CD4-positive, CD25-positive, alpha-beta regulatory T cell (primary cell): Measurements from ENCODE around the gene MAP2K7. TPM values are rescaled to one million over a fixed set of nuclear protein-coding genes. Genes with fewer than 3 reads are reported as not detected.

Experiments
- ATAC-seq, 2 donors: fragments of 150-1000 bp; cut with Tn5 transposase; one replicate each; pipeline ENCODE4 v1.10.0; 2021; ENCODE audit warnings: low read depth in 2 of 2, moderate number of reproducible peaks in 2 of 2, moderate library complexity in 1 of 2
- DNase-seq, 3 donors: peaks; one replicate each; pipeline versions ENCODE4 v3.0.0 to v3.0.0-alpha.2; 2012 to 2022; ENCODE audit warnings: mixed read lengths in 1 of 3
- H3K27ac ChIP-seq: one replicate; pipeline ENCODE4 v1.7.0; 2013; ENCODE audit warnings: mild to moderate bottlenecking, low read length; ENCODE audit not compliant: insufficient read depth, poor library complexity, severe bottlenecking
- H3K27me3 ChIP-seq: one replicate; pipeline ENCODE4 v1.7.0; 2013; ENCODE audit warnings: low read length; ENCODE audit not compliant: control insufficient read depth, insufficient read depth
- H3K36me3 ChIP-seq: one replicate; pipeline ENCODE4 v1.7.0; 2013; ENCODE audit warnings: mild to moderate bottlenecking, low read length, moderate library complexity; ENCODE audit not compliant: control insufficient read depth, insufficient read depth
- H3K4me1 ChIP-seq: 2 replicates; pipeline ENCODE4 v1.7.0; 2013; ENCODE audit warnings: mild to moderate bottlenecking, low read length; ENCODE audit not compliant: insufficient read depth, control insufficient read depth, poor library complexity, severe bottlenecking
- H3K4me3 ChIP-seq: one replicate; pipeline ENCODE4 v1.7.0; 2013; ENCODE audit warnings: low read depth, mild to moderate bottlenecking, low read length, moderate library complexity
- H3K9me3 ChIP-seq, 2 experiments: 1 replicate in 1 of 2; 2 replicates in 1 of 2; pipeline ENCODE4 v1.7.0; 2013; ENCODE audit warnings: low read length in 2 of 2, mild to moderate bottlenecking in 1 of 2, moderate library complexity in 1 of 2; ENCODE audit not compliant: control insufficient read depth in 2 of 2
- H3K27ac Mint-ChIP-seq, 3 donors: one replicate each; pipeline ENCODE4 v1.8.0; 2020 to 2022; ENCODE audit warnings: mild to moderate bottlenecking in 3 of 3, mixed read lengths in 3 of 3, moderate library complexity in 2 of 3
- H3K27me3 Mint-ChIP-seq: one replicate; pipeline ENCODE4 v1.8.0; 2022; ENCODE audit warnings: mild to moderate bottlenecking, mixed read lengths
- H3K36me3 Mint-ChIP-seq: one replicate; pipeline ENCODE4 v1.8.0; 2020; ENCODE audit warnings: mixed read lengths
- H3K4me1 Mint-ChIP-seq, 4 donors: one replicate each; pipeline ENCODE4 v1.8.0; 2020 to 2022; ENCODE audit warnings: mixed read lengths in 4 of 4, mild to moderate bottlenecking in 1 of 4
- H3K4me3 Mint-ChIP-seq, 4 donors: one replicate each; pipeline ENCODE4 v1.8.0; 2020 to 2022; ENCODE audit warnings: mild to moderate bottlenecking in 4 of 4, mixed read lengths in 4 of 4, moderate library complexity in 3 of 4
- H3K9me3 Mint-ChIP-seq, 7 donors: one replicate each; pipeline ENCODE4 v1.8.0; 2020 to 2022; ENCODE audit warnings: mixed read lengths in 7 of 7, mild to moderate bottlenecking in 3 of 7, moderate library complexity in 2 of 7
- polyA plus RNA-seq, 4 donors: library from polyadenylated mRNA; unstranded; fragments of 300-500 nt; fragmentation: Illumina TruSeq; gene quantifications; one replicate each; pipeline ENCODE4 v1.2.3, GENCODE V29; 2021
- total RNA-seq: library from RNA; stranded (reverse); gene quantifications from one replicate; pipeline ENCODE4 v1.2.3, GENCODE V29; 2022

The MAP2K7 gene
- total and polyA plus RNA-seq, 5 donors from 2014 or later, result 1.7 to 93.4 (median 2.7) TPM

GRCh38 chr19:7918615-7919421, 15.1 kb downstream of the MAP2K7 start:
- H3K4me1 Mint-ChIP-seq, result peaks cover 0 to 56% (median 20%) of the 10 kb centered on the region in 4 donors
- peaks cover 51% of the 10 kb centered on the region for H3K4me1 ChIP-seq
- H3K9me3 ChIP-seq, result no peaks in the 10 kb centered on the region
- peak overlapping the region in 3 of 4 donors; percentile 89 to 96 (median 96) for H3K4me3 Mint-ChIP-seq
- DNase-seq (no peak), ATAC-seq (no peak)
- peaks cover 4% of the 10 kb centered on the region for H3K36me3 Mint-ChIP-seq
- H3K9me3 Mint-ChIP-seq, result peaks cover 0 to 2% (median 0%) of the 10 kb centered on the region in 7 donors
- H3K27me3 Mint-ChIP-seq, result peaks cover 43% of the 10 kb centered on the region
- no peak overlapping the region for H3K27ac ChIP-seq
- H3K4me3 ChIP-seq, result no peak overlapping the region
- H3K27ac Mint-ChIP-seq, result no peak overlapping the region
- H3K36me3 ChIP-seq, result no peaks in the 10 kb centered on the region
- H3K27me3 ChIP-seq, result peaks cover 11% of the 10 kb centered on the region

GRCh38 chr19:7919610-7920518, 16.2 kb downstream of the MAP2K7 start, which contains the start of gene SNAPC2:
TSS of gene SNAPC2 (plus strand) at chr19:7920338. CDS start at chr19:7920367, 29 bp downstream.
- H3K4me3 Mint-ChIP-seq, result peak within 1 kb of the TSS; percentile 89 to 96 (median 94)
- no peaks in the 10 kb centered on the region for H3K36me3 ChIP-seq
- peak within 1 kb of the TSS; percentile 78 for H3K27ac ChIP-seq
- peak within 1 kb of the TSS; percentile 79 for H3K4me3 ChIP-seq
- peaks cover 11% of the 10 kb centered on the region for H3K27me3 ChIP-seq
- H3K27me3 Mint-ChIP-seq, result peaks cover 37% of the 10 kb centered on the region
- H3K36me3 Mint-ChIP-seq, result peaks cover 4% of the 10 kb centered on the region
- peak; percentile 90 to 98 (median 97) for DNase-seq
- H3K4me1 Mint-ChIP-seq, result peaks cover 0 to 57% (median 20%) of the 10 kb centered on the region in 4 donors
- peak; percentile 63 to 65 for ATAC-seq
- no peaks in the 10 kb centered on the region for H3K9me3 ChIP-seq
- H3K4me1 ChIP-seq, result peaks cover 53% of the 10 kb centered on the region
- peaks cover 0 to 2% (median 0%) of the 10 kb centered on the region in 7 donors for H3K9me3 Mint-ChIP-seq
- H3K27ac Mint-ChIP-seq, result peak within 1 kb of the TSS; percentile 91 to 94 (median 93)

DNA sequence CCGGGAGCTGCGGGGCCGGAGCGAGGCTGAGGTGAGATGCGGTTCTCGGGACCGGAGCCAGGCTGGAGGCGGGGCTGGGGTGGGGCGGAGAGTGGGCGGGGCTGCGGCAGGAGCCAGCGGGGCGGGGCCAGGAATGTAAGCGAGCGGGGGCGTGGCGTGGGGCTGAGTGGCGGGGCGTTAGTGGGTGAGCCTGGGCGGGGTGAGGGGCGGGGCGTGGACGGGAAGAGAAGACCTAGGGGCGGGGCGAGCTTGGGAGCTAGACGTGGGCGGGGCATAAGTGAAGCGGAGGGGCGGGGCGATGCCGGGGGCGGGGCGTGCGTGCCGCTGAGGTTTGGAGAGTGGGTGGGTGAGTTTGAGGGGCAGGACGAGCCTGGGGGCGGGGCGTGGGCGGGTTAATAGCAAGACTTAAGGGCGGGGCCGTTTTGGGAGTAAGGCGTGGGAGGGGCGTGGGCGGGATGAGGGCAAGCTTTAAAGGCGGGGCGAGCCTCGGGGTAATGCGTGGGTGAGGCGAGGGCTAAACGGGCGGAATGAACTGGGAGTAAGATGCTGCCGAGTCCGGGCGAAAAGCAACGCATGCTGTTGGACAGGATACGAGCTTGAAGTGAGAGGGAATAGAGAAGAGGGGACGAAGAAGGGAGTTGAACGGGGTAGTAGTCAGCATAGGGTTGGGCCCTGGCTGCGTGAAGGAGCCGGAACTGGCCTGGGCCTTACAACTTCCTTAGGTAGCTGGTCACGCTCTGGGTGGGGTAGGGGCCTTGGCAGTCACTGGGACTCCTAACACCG, 17.0 kb downstream of the MAP2K7 start:
- Histone ChIP-seq H3K4me3 (peak overlapping the region; percentile 78), H3K27ac (peak overlapping the region; percentile 78), H3K4me1 (peaks cover 59% of the 10 kb centered on the region), H3K27me3 (peaks cover 7% of the 10 kb centered on the region), H3K9me3 (no peaks in the 10 kb centered on the region), H3K36me3 (no peaks in the 10 kb centered on the region)
- ATAC-seq, result peak; percentile 66 to 72
- Mint-ChIP-seq H3K4me3 (peak overlapping the region; percentile 89 to 96 (median 94)), H3K27me3 (peaks cover 29% of the 10 kb centered on the region), H3K4me1 (peaks cover 0 to 54% (median 19%) of the 10 kb centered on the region in 4 donors), H3K27ac (peak overlapping the region; percentile 91 to 94 (median 93)), H3K36me3 (peaks cover 4% of the 10 kb centered on the region), H3K9me3 (peaks cover 0 to 2% (median 0%) of the 10 kb centered on the region in 7 donors)
- peak; percentile 96 to 99 (median 97) for DNase-seq

- peaks cover 56% of the 10 kb centered on the region for H3K4me1 ChIP-seq
- no peak for ATAC-seq
- peaks cover 0 to 53% (median 19%) of the 10 kb centered on the region in 4 donors for H3K4me1 Mint-ChIP-seq
Measured at GRCh38 chr19:7921302-7921966, 17.8 kb downstream of the MAP2K7 start.

GRCh38 chr19:7921967-7922835, 18.5 kb downstream of the MAP2K7 start:
- no peak for ATAC-seq
- no peak for DNase-seq
- H3K36me3 ChIP-seq, result no peaks in the 10 kb centered on the region
- no peaks in the 10 kb centered on the region for H3K9me3 ChIP-seq
- H3K27ac ChIP-seq, result no peak overlapping the region
- Mint-ChIP-seq H3K36me3 (peaks cover 4% of the 10 kb centered on the region), H3K27ac (peak overlapping the region in 2 of 3 donors; percentile 52 to 59), H3K4me1 (peaks cover 0 to 51% (median 17%) of the 10 kb centered on the region in 4 donors), H3K27me3 (peaks cover 20% of the 10 kb centered on the region), H3K9me3 (peaks cover 0 to 2% (median 0%) of the 10 kb centered on the region in 7 donors), H3K4me3 (peak overlapping the region in 2 of 4 donors; percentile 60 to 76)
- no peak overlapping the region for H3K4me3 ChIP-seq
- peaks cover 5% of the 10 kb centered on the region for H3K27me3 ChIP-seq
- peaks cover 49% of the 10 kb centered on the region for H3K4me1 ChIP-seq

More at GRCh38 chr19:7921302-7921966, 17.8 kb downstream of the MAP2K7 start:
- H3K27me3 ChIP-seq, result peaks cover 5% of the 10 kb centered on the region
- no peaks in the 10 kb centered on the region for H3K36me3 ChIP-seq
- peaks cover 0 to 2% (median 0%) of the 10 kb centered on the region in 7 donors for H3K9me3 Mint-ChIP-seq
- no peaks in the 10 kb centered on the region for H3K9me3 ChIP-seq
- H3K36me3 Mint-ChIP-seq, result peaks cover 4% of the 10 kb centered on the region
- peak overlapping the region; percentile 91 to 94 (median 93) for H3K27ac Mint-ChIP-seq
- no peak for DNase-seq
- peak overlapping the region; percentile 78 for H3K27ac ChIP-seq
- H3K27me3 Mint-ChIP-seq, result peaks cover 25% of the 10 kb centered on the region
- H3K4me3 Mint-ChIP-seq, result peak overlapping the region; percentile 89 to 96 (median 94)
- H3K4me3 ChIP-seq, result peak overlapping the region; percentile 78

- H3K4me1 ChIP-seq, result peaks cover 42% of the 10 kb centered on the region
- no peak for ATAC-seq
Measured at GRCh38 chr19:7922836-7923195, 19.1 kb downstream of the MAP2K7 start.

More at GRCh38 chr19:7922836-7923195, 19.1 kb downstream of the MAP2K7 start:
- Histone ChIP-seq H3K27ac (no peak overlapping the region), H3K4me3 (no peak overlapping the region), H3K36me3 (no peaks in the 10 kb centered on the region), H3K9me3 (no peaks in the 10 kb centered on the region), H3K27me3 (peaks cover 5% of the 10 kb centered on the region)
- peaks cover 19% of the 10 kb centered on the region for H3K27me3 Mint-ChIP-seq
- no peak for DNase-seq
- no peak overlapping the region for H3K27ac Mint-ChIP-seq
- peaks cover 0 to 49% (median 17%) of the 10 kb centered on the region in 4 donors for H3K4me1 Mint-ChIP-seq
- peaks cover 0 to 2% (median 0%) of the 10 kb centered on the region in 7 donors for H3K9me3 Mint-ChIP-seq
- H3K4me3 Mint-ChIP-seq, result peak overlapping the region in 1 of 4 donors; percentile 60
- peaks cover 4% of the 10 kb centered on the region for H3K36me3 Mint-ChIP-seq
